Articular chondrocyte of knee joint (primary cell): Measurements from ENCODE around the gene FSD1L. TPM values are rescaled to one million over a fixed set of nuclear protein-coding genes. Genes with fewer than 3 reads are reported as not detected.

Experiments used
- total RNA-seq: library from RNA; depleted of rRNA; stranded (reverse); fragments of >200 nt; gene quantifications from 2 replicates; pipeline ENCODE4 v1.2.3, GENCODE V29; 2012

The FSD1L gene
- total RNA-seq, result 6.9 and 8.6 TPM in 2 replicates

GRCh38 chr9:105447814-105448812 lies at the start of gene FSD1L:
TSS of gene FSD1L (plus strand) at chr9:105448034. CDS start at chr9:105448221, 187 bp downstream.

GRCh38 chr9:105557804-105558610 lies 110.2 kb downstream of the FSD1L start, which contains the start of gene FKTN:
TSS of gene FKTN (plus strand) at chr9:105558131. CDS start at chr9:105575033, 16,902 bp downstream.

Other genes with a start within 250 kb of the FSD1L start
- 39.6 and 50.2 TPM in 2 replicates for gene SLC44A1, start 203.4 kb upstream of the FSD1L start, total RNA-seq
- gene FKTN, start 110.1 kb downstream of the FSD1L start, total RNA-seq, result 53.1 and 73.7 TPM in 2 replicates
- 0.32 TPM in 1 of 2 replicates, not detected in the other for gene TAL2, start 214.4 kb downstream of the FSD1L start, total RNA-seq
- 20.2 and 20.8 TPM in 2 replicates for gene TMEM38B, start 246.5 kb downstream of the FSD1L start, total RNA-seq